ENCODE measurements around the gene GDF10.

GDF10 gene

GRCh38 chr10:47336387-47337134, 36.6 kb downstream of the GDF10 start:
- peak; percentile 15 for DNase-seq

DNA sequence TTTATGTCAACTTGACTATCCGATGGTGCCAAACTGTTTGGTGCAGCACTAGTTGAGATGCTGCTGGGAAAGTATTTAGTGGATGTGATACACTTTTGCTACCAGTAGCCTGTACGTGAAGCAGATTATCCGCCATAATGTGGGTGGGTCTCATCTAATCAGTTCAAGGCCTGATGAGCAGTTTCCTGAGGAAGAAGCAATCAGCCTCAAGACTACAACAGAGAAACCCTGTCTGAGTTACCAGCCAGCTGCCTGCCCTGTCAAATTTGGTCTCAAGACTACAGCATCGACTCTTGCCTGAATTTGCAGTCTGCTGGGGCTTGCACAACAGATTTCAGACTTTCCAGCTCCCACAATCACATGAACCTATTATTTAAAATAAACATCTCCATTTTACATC, 37.3 kb downstream of the GDF10 start:
- DNase-seq: no peak

DNA sequence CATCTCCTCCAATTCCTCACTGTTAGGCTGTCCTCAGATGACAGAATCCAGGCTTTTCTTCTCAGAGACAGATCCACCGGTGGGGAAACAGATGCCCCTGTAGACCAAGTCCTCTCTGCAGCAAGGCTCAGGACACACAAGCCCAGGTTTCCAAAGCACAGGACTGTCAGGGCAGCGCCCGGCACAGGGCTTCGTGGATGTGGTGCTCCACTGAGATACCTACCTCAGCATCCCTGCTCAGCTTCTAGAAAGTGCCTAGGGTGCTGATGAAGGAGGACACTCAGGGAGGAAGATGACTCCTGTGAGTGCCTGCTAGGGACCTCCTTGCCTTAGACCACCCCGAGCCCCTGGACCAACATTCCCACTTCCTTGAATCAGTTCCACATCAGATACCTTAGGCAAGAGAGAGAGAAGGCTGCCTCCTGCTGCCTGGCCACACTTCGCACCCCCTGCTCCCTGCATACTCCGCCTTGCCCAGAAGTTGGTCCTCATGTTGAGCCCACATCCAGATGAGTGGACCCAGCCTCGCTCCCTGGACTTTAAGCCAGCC, 39.3 kb downstream of the GDF10 start:
- no peak for DNase-seq

DNA sequence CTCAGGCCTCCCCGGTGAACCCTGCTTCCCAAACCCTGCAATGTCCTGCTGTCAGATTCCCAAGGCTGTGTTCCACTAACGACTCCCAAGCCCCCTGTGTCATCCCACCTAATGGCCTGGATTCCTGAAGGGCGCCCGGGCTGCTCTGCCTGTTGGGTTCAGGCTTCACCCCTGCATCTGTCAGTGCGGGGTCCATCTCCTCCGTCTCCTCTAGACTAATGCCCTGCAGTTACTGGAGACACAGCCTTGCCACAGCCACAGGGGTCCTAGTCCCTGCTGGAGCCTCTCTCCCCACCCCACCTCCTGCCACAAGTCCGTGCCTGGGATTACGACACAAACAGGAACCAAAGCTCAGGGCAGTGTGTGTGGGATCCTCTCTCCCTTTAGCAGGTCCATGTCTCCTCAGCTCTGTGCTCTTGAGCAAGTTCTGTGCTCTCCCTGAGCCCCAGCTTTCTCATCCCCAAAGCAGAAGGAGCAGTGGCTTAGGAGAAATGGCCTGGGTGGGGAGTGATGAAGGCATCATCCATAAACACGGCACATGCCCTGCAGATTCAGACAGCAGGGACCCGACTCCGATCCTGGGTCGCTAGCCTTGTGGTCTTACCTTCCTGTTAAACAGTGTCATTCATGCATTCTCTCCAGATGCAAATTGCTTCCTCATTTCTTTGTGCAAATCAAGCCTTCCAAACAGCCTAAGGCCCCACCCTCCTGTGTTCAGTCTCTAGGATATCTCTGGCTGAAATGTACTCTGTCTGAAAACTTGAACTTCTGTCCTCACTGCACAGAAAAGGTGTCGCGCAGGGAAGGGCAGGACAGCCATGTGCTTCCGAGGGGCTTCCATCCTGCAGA, 40.0 kb downstream of the GDF10 start:
- no peak for DNase-seq

DNA sequence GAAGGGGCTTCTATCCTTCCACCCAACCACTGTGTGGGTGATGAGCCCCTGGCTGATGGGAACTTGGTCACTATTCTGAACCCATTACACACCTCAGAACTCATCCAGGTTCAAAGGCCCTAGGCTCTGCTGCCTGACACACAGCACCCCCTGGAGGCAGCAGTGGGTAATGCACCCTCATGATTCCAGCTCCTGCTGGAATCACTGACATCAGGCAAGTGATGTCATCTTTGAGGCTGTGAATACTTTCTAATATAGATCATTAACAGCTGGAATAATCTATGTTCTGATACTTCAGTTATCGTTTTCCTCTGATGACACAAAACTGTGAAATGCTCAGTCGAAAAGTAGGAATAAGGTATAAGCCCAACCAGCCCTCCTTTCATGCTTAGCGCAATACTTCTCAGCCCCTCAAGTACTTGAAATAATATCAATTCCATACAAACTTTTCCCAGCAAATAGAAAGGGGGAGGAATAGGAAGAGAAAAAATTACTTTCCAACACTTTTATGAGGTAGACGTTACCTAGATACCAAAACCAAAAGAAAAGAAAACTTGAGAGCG, 40.7 kb downstream of the GDF10 start:
- DNase-seq: peak; percentile 34

DNA sequence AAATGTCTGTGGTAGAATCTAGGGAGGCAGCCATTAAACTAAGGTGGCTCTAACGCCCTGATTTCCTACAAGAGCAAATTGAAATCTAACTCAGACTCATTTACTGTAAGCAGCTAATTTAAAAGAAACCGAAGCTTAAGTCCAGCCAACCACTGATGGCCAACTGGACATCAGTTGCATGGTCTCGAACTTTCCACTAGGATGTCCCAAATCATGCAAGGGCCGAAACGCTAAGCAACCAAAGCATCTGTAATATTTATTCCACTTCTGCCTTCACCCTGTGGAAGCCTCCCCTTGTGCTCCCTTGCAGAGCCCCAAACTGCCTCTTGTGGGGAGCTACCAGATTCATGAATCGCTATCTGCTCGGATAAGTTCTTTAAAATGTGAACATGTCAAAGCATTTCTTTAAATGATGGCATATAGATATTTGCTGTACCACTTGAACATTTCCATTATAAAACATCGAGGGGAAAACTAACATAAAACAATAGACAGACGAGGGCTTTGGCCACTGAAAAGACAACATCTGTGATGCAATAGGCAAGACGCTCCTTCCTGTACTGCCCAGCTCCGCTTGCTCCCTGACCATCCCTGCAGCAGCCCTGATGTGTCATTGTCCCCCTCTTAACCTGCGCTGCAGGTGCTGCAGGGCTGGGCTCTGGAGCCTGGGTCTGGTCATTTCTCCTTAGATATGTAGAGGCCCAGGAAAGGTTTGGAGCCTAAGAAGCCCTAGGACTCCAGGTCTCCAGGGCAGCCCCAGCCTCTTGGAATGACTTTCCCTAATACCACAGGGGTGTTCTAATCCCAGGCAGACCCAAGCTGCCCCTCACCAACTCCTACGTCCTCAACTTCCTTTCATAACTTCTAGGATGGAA, 45.2 kb downstream of the GDF10 start:
- DNase-seq: no peak

DNA sequence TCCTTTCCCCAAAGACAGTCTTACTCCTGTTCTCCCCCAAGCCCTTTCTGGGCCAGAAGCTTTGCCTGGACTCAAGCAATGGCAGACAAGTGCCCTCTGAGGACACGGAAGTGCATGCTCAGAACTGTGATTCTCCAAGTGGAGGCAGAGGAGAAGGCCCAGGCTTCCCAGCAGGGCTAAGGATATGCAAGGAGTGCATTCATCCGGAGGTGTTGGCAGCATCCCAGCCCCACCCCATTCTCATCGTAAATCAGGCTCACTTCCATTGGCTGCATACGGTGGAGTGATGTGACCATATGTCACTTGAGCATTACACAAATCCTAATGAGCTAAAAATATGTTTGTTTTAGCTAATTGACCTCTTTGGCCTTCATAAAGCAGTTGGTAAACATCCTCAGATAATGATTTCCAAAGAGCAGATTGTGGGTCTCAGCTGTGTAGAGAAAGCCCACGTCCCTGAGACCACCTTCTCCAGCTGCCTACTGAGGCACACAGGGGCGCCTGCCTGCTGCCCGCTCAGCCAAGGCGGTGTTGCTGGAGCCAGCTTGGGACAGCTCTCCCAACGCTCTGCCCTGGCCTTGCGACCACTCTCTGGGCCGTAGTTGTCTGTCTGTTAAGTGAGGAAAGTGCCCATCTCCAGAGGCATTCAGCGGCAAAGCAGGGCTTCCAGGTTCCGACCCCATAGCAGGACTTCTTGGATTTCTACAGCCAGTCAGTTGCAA, 46.7 kb downstream of the GDF10 start:
- no peak for DNase-seq

GRCh38 chr10:47347303-47347675, 47.3 kb downstream of the GDF10 start:
- DNase-seq: no peak

DNA sequence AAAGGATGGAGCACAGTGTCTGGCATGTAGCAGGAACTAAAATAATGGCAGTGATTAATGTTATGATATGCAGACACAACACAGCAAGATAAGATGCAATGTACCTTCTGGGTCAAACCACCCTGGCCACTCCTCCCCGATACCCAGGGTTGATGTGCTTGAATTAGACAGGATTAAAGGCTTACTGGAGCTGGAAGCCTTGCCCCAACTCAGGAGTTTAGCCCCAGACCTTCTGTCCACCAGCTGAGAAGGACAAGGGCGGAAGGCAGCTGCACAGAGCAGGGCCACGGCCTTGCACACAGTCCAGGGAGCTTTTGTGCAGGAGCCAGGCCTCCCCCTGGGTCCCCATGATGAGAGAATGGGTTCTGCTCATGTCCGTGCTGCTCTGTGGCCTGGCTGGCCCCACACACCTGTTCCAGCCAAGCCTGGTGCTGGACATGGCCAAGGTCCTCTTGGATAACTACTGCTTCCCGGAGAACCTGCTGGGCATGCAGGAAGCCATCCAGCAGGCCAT, 48.2 kb downstream of the GDF10 start, which contains the start of gene RBP3:
Gene RBP3 (plus strand): TSS at position 226 of the 514 bp plus-strand sequence. CDS start 122 bp downstream, at position 348.
- DNase-seq: no peak

DNA sequence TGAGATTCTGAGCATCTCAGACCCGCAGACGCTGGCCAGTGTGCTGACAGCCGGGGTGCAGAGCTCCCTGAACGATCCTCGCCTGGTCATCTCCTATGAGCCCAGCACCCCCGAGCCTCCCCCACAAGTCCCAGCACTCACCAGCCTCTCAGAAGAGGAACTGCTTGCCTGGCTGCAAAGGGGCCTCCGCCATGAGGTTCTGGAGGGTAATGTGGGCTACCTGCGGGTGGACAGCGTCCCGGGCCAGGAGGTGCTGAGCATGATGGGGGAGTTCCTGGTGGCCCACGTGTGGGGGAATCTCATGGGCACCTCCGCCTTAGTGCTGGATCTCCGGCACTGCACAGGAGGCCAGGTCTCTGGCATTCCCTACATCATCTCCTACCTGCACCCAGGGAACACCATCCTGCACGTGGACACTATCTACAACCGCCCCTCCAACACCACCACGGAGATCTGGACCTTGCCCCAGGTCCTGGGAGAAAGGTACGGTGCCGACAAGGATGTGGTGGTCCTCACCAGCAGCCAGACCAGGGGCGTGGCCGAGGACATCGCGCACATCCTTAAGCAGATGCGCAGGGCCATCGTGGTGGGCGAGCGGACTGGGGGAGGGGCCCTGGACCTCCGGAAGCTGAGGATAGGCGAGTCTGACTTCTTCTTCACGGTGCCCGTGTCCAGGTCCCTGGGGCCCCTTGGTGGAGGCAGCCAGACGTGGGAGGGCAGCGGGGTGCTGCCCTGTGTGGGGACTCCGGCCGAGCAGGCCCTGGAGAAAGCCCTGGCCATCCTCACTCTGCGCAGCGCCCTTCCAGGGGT, 48.9 kb downstream of the GDF10 start:
- DNase-seq: no peak

DNA sequence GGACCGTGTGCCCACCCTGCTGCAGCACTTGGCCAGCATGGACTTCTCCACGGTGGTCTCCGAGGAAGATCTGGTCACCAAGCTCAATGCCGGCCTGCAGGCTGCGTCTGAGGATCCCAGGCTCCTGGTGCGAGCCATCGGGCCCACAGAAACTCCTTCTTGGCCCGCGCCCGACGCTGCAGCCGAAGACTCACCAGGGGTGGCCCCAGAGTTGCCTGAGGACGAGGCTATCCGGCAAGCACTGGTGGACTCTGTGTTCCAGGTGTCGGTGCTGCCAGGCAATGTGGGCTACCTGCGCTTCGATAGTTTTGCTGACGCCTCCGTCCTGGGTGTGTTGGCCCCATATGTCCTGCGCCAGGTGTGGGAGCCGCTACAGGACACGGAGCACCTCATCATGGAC, 49.5 kb downstream of the GDF10 start:
- DNase-seq: no peak

- no peak for DNase-seq
Measured at GRCh38 chr10:47349941-47350371, 50.0 kb downstream of the GDF10 start.

- DNase-seq: no peak
Measured at GRCh38 chr10:47350671-47351640, 51.0 kb downstream of the GDF10 start.

- DNase-seq: no peak
Measured at GRCh38 chr10:47351899-47352815, 52.2 kb downstream of the GDF10 start.

DNA sequence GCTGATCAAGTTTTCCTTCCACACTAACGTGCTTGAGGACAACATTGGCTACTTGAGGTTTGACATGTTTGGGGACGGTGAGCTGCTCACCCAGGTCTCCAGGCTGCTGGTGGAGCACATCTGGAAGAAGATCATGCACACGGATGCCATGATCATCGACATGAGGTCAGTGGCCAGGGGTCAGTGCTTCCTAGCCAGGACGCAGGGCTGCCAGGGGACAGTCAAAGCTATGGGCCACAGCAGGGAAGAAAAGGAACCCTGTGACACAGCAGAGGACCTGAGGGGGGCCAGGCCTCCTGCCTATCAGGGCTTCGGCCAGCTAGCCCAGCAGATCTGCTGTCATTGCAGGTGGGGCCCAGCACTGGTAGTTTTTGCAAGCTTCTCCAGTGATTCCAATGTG, 53.4 kb downstream of the GDF10 start:
- DNase-seq: no peak

DNA sequence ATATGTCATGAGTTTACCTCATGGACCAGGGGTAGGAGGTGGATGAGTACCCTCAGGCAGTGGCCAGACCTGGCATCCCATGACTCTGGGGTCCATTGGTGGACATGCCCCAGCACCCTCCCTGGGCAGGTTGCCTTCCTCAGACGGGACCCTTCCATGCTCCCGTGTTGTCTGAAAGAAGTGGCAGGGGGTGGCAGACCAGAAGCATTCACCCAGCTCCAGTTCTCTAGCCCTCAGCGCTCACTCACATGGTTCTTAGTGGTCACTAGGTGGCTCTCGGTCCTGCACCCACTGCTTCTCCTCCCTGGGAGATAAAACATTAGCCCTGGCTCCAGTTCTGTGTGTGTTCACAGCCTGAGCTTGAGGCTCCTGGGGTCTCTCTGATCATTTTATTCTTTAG, 54.2 kb downstream of the GDF10 start:
- no peak for DNase-seq

DNA sequence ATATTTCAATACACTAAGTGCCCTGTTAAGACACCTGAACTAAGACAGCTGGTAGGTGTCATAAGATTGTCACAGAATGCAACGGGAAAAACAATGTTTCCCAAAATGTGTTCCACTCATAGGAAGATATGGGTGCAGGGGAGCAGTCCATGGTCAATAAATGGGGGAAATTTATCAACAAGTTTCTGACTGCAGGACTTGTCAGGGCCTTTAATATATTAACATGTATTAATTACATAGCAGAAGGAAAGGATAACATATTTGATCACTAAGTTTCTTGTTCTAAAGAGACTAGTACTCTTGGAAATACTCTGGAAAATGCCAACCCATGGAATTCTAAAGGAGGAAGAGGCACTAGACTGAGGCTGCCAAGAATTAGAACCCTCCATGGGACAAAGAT, 54.9 kb downstream of the GDF10 start:
- no peak for DNase-seq

GRCh38 chr10:47356708-47357107, 56.7 kb downstream of the GDF10 start:
- DNase-seq: no peak

Measured in fibroblast of skin of right quadriceps (primary cell).